Thyroid gland (tissue), 4 donors: ENCODE measurements around the gene TMEM151B. TPM values are rescaled to one million over a fixed set of nuclear protein-coding genes. Genes with fewer than 3 reads are reported as not detected.
A peak's percentile ranks its signal among the peaks of the same experiment; 100 is the strongest.
"Not testable (repeated sequence)": the region's sequence is repeated elsewhere in the genome, so short reads cannot be mapped to it uniquely, and the experiment has no call there.

Experiments used
- DNase-seq, 2 donors: peaks; one replicate each; pipeline ENCODE4 v3.0.0-alpha.2; 2019
- H3K27ac ChIP-seq, 3 donors: fragments of 200-600 bp; sonication (generic); 1 replicate in 2 of 3; 2 replicates in 1 of 3; pipeline ENCODE4 v1.5.1; 2016 to 2019; ENCODE audit warnings: mild to moderate bottlenecking in 1 of 3, moderate library complexity in 1 of 3
- H3K27me3 ChIP-seq: fragments of 200-600 bp; sonication (generic); one replicate; pipeline ENCODE4 v1.5.1; 2019
- H3K36me3 ChIP-seq, 2 donors: fragments of 200-600 bp; sonication (generic); one replicate each; pipeline ENCODE4 v1.5.1; 2016 to 2019
- H3K4me1 ChIP-seq, 2 donors: fragments of 200-600 bp; sonication (generic); one replicate each; pipeline ENCODE4 v1.5.1; 2017 to 2019
- H3K4me3 ChIP-seq, 3 donors: fragments of 200-600 bp; sonication (generic); replicated peaks in 1 of 3; 1 replicate in 2 of 3; 2 replicates in 1 of 3; pipeline ENCODE4 v1.5.1; 2016; ENCODE audit warnings: mild to moderate bottlenecking in 1 of 3
- H3K9me3 ChIP-seq: fragments of 200-600 bp; sonication (generic); one replicate; pipeline ENCODE4 v1.5.1; 2017
- POLR2A ChIP-seq, 2 donors: fragments of 450-650 bp; IDR thresholded peaks; one replicate each; pipeline ENCODE4 v1.6.1; 2017; ENCODE audit warnings: antibody characterized with exemption in 2 of 2, mild to moderate bottlenecking in 2 of 2, moderate library complexity in 1 of 2
- WGBS, 2 donors: methylation state at CpG; one replicate each; pipeline ENCODE4 v1.1.5; 2017; 5-methylcytosine and 5-hydroxymethylcytosine counted together
- intact Hi-C: fragments of 100-400 bp; cut with DNase I; formaldehyde crosslinking; loops from one replicate; pipeline ENCODE4 v1.15.1; 2023
- total RNA-seq, 4 donors: library from RNA; depleted of rRNA; stranded (reverse); fragments of >200 nt; gene quantifications; one replicate each; pipeline ENCODE4 v1.2.3, GENCODE V29; 2016
- TF ChIP-seq, protein P1 (sequence below), 6 experiments: fragments of 200-600 bp in 3 of 6; fragments of 450-650 bp in 3 of 6; sonication (generic) in 3 of 6; IDR thresholded peaks; one replicate each; pipeline ENCODE4 v1.5.1; 2016 to 2019; ENCODE audit warnings: antibody characterized with exemption in 6 of 6, mild to moderate bottlenecking in 2 of 6, inconsistent platforms in 1 of 6, moderate library complexity in 1 of 6

Gene TMEM151B
- total RNA-seq, 4 donors from 2014 or later, result not detected

DNA sequence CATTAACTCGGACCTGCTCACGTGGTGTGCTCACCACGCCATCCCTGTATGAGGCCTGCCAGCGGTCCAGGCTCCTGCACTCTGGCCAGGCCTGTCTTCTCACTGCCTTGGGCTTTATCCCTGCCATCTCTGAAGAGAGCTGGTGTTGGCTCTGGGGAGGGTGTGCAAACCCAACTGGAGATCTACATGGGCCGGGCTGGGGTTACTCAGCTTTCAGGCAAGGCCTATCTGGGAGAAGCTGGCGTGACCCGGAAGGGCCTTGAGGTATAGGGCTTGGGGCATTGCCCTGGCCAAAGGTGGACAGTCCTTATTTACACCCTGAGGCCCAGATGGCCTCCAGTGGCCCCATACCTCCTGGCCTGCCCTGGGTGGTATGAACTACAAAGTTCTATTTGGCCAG lies 41.8 kb upstream of the TMEM151B start:
- Histone ChIP-seq H3K36me3 (peaks cover 14 to 30% of the 10 kb centered on the region in 2 donors), H3K4me1 (peaks cover 21 to 54% of the 10 kb centered on the region in 2 donors), H3K4me3 (no peak overlapping the region), H3K27me3 (no peaks in the 10 kb centered on the region), H3K27ac (no peak overlapping the region), H3K9me3 (no peaks in the 10 kb centered on the region)
- WGBS, 2 donors, result 90 to 96% methylated on average over 4 to 7 of the region's 7 CpGs
- TF ChIP-seq, protein P1, sequence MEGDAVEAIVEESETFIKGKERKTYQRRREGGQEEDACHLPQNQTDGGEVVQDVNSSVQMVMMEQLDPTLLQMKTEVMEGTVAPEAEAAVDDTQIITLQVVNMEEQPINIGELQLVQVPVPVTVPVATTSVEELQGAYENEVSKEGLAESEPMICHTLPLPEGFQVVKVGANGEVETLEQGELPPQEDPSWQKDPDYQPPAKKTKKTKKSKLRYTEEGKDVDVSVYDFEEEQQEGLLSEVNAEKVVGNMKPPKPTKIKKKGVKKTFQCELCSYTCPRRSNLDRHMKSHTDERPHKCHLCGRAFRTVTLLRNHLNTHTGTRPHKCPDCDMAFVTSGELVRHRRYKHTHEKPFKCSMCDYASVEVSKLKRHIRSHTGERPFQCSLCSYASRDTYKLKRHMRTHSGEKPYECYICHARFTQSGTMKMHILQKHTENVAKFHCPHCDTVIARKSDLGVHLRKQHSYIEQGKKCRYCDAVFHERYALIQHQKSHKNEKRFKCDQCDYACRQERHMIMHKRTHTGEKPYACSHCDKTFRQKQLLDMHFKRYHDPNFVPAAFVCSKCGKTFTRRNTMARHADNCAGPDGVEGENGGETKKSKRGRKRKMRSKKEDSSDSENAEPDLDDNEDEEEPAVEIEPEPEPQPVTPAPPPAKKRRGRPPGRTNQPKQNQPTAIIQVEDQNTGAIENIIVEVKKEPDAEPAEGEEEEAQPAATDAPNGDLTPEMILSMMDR (IDR thresholded peaks at IDR 0.05), result no peak
- TF ChIP-seq POLR2A (IDR thresholded peaks at IDR 0.05), result no peak
- intact Hi-C loops, result no loop called here
- DNase-seq, result no peak

DNA sequence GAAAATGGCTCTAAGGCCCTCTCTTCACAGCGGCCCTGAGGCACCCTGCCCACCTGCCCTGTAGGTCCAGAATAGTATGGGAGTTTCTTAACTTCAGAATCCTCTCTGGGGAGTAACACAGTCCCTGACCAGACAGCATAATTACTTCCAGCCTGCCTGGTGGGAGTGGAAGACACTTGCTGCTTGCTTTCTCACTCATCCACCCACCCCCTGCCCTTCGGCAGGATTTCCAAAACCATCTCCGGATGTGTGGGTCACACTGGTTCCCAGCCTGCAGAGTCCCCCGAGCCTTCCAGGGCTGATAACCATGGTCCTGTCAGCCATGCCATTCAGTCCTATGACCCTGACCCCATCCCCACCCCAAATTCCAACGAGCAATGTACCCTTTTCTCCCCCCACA lies 41.4 kb upstream of the TMEM151B start:
- Histone ChIP-seq H3K36me3 (peaks cover 14 to 30% of the 10 kb centered on the region in 2 donors), H3K9me3 (no peaks in the 10 kb centered on the region), H3K4me1 (peaks cover 23 to 55% of the 10 kb centered on the region in 2 donors), H3K27ac (no peak overlapping the region), H3K4me3 (no peak overlapping the region), H3K27me3 (no peaks in the 10 kb centered on the region)
- WGBS, 2 donors, result 80 to 88% methylated on average over 5 of the region's 5 CpGs
- TF ChIP-seq, protein P1 (IDR thresholded peaks at IDR 0.05), result no peak
- no peak for TF ChIP-seq POLR2A (IDR thresholded peaks at IDR 0.05)
- intact Hi-C loops, result no loop called here
- DNase-seq, result no peak

DNA sequence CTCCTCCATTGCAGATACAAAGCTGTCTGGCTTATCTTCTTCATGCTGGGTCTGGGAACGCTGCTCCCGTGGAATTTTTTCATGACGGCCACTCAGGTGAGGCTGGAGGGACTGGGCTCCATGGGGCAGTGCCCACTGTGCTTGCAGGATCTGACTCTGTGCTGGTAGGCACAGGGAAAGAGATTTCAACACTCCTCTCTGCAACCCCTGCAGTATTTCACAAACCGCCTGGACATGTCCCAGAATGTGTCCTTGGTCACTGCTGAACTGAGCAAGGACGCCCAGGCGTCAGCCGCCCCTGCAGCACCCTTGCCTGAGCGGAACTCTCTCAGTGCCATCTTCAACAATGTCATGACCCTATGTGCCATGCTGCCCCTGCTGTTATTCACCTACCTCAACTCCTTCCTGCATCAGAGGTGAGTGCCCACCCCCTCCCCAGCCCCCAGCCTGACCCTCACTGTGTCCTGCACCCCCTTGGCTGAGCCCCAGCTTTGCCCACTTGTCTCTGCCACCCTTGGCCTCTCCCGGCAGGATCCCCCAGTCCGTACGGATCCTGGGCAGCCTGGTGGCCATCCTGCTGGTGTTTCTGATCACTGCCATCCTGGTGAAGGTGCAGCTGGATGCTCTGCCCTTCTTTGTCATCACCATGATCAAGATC lies 40.7 kb upstream of the TMEM151B start:
- DNase-seq, result no peak
- Histone ChIP-seq H3K9me3 (no peaks in the 10 kb centered on the region), H3K36me3 (peaks cover 14 to 30% of the 10 kb centered on the region in 2 donors), H3K4me1 (peaks cover 23 to 55% of the 10 kb centered on the region in 2 donors), H3K4me3 (no peak overlapping the region), H3K27ac (no peak overlapping the region), H3K27me3 (no peaks in the 10 kb centered on the region)
- intact Hi-C loops, result loop anchor here (10.0 kb wide), 1 partner anchor 135 kb away; no protein-coding TSS in a partner anchor
- TF ChIP-seq, protein P1 (IDR thresholded peaks at IDR 0.05), result no peak
- no peak for TF ChIP-seq POLR2A (IDR thresholded peaks at IDR 0.05)
- WGBS, 2 donors, result 90 to 91% methylated on average over 10 to 11 of the region's 11 CpGs

DNA sequence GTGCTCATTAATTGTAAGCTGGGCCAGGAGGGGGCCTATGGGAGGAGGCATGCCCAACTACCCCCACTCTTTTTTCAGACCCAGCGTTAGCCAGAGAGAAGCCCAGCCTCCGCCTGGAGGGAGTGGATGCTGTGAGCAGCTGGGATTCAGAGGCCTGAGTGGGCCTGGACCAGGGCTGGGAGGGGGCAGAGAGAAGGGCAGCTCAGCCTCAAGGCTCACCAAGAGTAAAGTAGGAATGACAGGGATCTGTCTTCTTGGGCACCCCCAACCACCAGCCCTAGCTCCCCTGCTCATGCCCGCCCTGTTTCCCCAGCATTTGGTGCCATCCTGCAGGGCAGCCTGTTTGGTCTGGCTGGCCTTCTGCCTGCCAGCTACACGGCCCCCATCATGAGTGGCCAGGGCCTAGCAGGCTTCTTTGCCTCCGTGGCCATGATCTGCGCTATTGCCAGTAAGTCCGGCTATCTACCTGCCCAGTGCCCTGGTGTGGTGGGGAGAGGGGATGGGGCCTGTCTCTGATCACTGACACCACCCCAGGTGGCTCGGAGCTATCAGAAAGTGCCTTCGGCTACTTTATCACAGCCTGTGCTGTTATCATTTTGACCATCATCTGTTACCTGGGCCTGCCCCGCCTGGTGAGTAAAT lies 40.1 kb upstream of the TMEM151B start:
- TF ChIP-seq POLR2A (IDR thresholded peaks at IDR 0.05), result no peak
- TF ChIP-seq, protein P1 (IDR thresholded peaks at IDR 0.05), result no peak
- H3K27ac ChIP-seq, result no peak overlapping the region
- intact Hi-C loops, result loop anchor here (10.0 kb wide), 1 partner anchor 135 kb away; no protein-coding TSS in a partner anchor
- no peaks in the 10 kb centered on the region for H3K27me3 ChIP-seq
- no peak for DNase-seq
- H3K4me1 ChIP-seq, result peaks cover 28 to 55% of the 10 kb centered on the region in 2 donors
- no peaks in the 10 kb centered on the region for H3K9me3 ChIP-seq
- WGBS, 2 donors, result 93 to 97% methylated on average over 7 to 10 of the region's 10 CpGs
- peaks cover 14 to 30% of the 10 kb centered on the region in 2 donors for H3K36me3 ChIP-seq
- no peak overlapping the region for H3K4me3 ChIP-seq

DNA sequence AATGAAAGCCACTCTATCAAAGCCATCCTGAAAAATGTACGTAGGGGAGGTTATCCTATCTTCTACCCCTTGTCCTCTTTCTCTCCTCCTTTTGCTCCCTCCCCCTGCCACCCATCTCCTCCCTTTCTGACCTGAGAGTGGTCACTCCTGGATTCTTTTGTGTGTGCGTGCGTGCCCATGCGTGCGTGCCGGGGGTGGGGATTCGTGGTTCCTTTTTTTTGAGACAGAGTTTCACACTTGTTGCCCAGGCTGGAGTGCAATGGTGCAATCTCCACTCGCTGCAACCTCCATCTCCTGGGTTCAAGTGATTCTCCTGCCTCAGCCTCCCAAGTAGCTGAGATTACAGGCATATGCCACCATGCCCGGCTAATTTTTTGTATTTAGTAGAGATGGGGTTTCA lies 38.8 kb upstream of the TMEM151B start:
- intact Hi-C loops, result loop anchor here (10.0 kb wide), 1 partner anchor 137 kb away; no protein-coding TSS in a partner anchor
- H3K27ac ChIP-seq, result peak overlapping the region in 1 of 3 donors; percentile 53

More for the DNA sequence above, 38.8 kb upstream of the TMEM151B start:
- Histone ChIP-seq H3K36me3 (peaks cover 14 to 30% of the 10 kb centered on the region in 2 donors), H3K4me1 (peaks cover 26 to 47% of the 10 kb centered on the region in 2 donors)
- 95% methylated on average over 9 of the region's 9 CpGs for WGBS, 2 donors
- H3K9me3 ChIP-seq, H3K4me3 ChIP-seq, DNase-seq, H3K27me3 ChIP-seq: not testable (repeated sequence)
